ENCODE results near the gene PRRT1. TPM values are rescaled to one million over a fixed set of nuclear protein-coding genes. Genes with fewer than 3 reads are reported as not detected.

The PRRT1 gene
- total and polyA plus RNA-seq, 4 donors, result 0.53 to 2.0 (median 0.97) TPM

- Histone ChIP-seq H3K36me3 (ENCODE audit: control insufficient read depth in 4 of 4, insufficient read depth in 4 of 4, low read length in 4 of 4) (peaks cover 0 to 3% (median 0%) of the 10 kb centered on the region in 4 donors), H3K4me1 (ENCODE audit: control insufficient read depth in 5 of 5, insufficient read depth in 5 of 5, low read length in 5 of 5) (peaks cover 9 to 44% (median 29%) of the 10 kb centered on the region in 5 donors), H3K27ac (ENCODE audit: low read depth in 1 of 2, low read length in 1 of 2) (peak overlapping the region; percentile 27 to 90), H3K4me3 (peak overlapping the region; percentile 49), H3K9ac (ENCODE audit: insufficient read depth in 1 of 2, low read length in 2 of 2) (peak overlapping the region in 1 of 2 donors; percentile 2), H3K9me3 (ENCODE audit: control insufficient read depth in 4 of 4, insufficient read depth in 3 of 4, low read length in 3 of 4) (no peaks in the 10 kb centered on the region), H3K27me3 (ENCODE audit: control insufficient read depth in 3 of 3, insufficient read depth in 3 of 3, low read length in 2 of 3) (peaks cover 0 to 14% (median 0%) of the 10 kb centered on the region in 3 donors)
- DNase-seq (peak; percentile 82 to 85 (median 82)), ATAC-seq (ENCODE audit: insufficient read depth, low FRiP score) (peak; percentile 50)
- 3 to 8% methylated on average over 15 of the region's 15 CpGs for WGBS, 2 donors
- TF ChIP-seq, protein P1, sequence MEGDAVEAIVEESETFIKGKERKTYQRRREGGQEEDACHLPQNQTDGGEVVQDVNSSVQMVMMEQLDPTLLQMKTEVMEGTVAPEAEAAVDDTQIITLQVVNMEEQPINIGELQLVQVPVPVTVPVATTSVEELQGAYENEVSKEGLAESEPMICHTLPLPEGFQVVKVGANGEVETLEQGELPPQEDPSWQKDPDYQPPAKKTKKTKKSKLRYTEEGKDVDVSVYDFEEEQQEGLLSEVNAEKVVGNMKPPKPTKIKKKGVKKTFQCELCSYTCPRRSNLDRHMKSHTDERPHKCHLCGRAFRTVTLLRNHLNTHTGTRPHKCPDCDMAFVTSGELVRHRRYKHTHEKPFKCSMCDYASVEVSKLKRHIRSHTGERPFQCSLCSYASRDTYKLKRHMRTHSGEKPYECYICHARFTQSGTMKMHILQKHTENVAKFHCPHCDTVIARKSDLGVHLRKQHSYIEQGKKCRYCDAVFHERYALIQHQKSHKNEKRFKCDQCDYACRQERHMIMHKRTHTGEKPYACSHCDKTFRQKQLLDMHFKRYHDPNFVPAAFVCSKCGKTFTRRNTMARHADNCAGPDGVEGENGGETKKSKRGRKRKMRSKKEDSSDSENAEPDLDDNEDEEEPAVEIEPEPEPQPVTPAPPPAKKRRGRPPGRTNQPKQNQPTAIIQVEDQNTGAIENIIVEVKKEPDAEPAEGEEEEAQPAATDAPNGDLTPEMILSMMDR (IDR thresholded peaks at IDR 0.05; ENCODE audit: control extremely low read depth, extremely low read depth), result no peak
Observed at GRCh38 chr6:32108094-32108627, 43.6 kb downstream of the PRRT1 start.

DNA sequence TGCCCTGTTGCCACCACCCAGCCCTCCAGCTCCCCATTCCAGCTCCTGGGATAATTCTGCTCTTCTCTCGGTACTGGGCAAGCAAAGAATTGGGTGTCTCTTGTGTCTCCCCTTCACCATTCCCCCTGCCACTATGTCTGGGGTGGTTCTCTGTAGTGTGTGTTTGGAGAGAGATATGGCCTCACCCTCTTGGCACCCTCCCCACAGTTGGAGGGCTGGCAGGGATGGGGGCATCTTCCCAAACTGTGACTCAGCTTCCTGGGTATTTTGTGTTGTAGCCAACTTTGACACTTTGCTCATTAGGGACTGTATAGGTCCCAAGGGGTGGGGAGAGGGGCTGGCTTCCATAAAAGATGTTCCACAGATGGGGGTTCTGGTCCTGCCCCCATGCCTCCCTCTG, 44.3 kb downstream of the PRRT1 start:
- peak overlapping the region; percentile 10 to 83 for H3K27ac ChIP-seq (ENCODE audit: low read depth in 1 of 2, low read length in 1 of 2)
- peaks cover 0 to 14% (median 0%) of the 10 kb centered on the region in 3 donors for H3K27me3 ChIP-seq (ENCODE audit: control insufficient read depth in 3 of 3, insufficient read depth in 3 of 3, low read length in 2 of 3)
- H3K9me3 ChIP-seq (ENCODE audit: control insufficient read depth in 4 of 4, insufficient read depth in 3 of 4, low read length in 3 of 4), result no peaks in the 10 kb centered on the region
- ATAC-seq (ENCODE audit: insufficient read depth, low FRiP score) (peak; percentile 12), DNase-seq (no peak)
- WGBS, 2 donors, result 58 to 80% methylated on average over 1 of the region's 1 CpG
- peaks cover 9 to 40% (median 28%) of the 10 kb centered on the region in 5 donors for H3K4me1 ChIP-seq (ENCODE audit: control insufficient read depth in 5 of 5, insufficient read depth in 5 of 5, low read length in 5 of 5)
- TF ChIP-seq, protein P1 (IDR thresholded peaks at IDR 0.05; ENCODE audit: control extremely low read depth, extremely low read depth), result no peak
- peak overlapping the region in 1 of 2 donors; percentile 2 for H3K9ac ChIP-seq (ENCODE audit: insufficient read depth in 1 of 2, low read length in 2 of 2)
- H3K36me3 ChIP-seq (ENCODE audit: control insufficient read depth in 4 of 4, insufficient read depth in 4 of 4, low read length in 4 of 4), result no peaks in the 10 kb centered on the region
- no peak overlapping the region for H3K4me3 ChIP-seq

- ATAC-seq (ENCODE audit: insufficient read depth, low FRiP score) (no peak), DNase-seq (no peak)
- peaks cover 9 to 20% (median 12%) of the 10 kb centered on the region in 5 donors for H3K4me1 ChIP-seq (ENCODE audit: control insufficient read depth in 5 of 5, insufficient read depth in 5 of 5, low read length in 5 of 5)
- no peaks in the 10 kb centered on the region for H3K36me3 ChIP-seq (ENCODE audit: control insufficient read depth in 4 of 4, insufficient read depth in 4 of 4, low read length in 4 of 4)
- H3K27me3 ChIP-seq (ENCODE audit: control insufficient read depth in 3 of 3, insufficient read depth in 3 of 3, low read length in 2 of 3), result peaks cover 0 to 14% (median 0%) of the 10 kb centered on the region in 3 donors
- WGBS, 2 donors, result 78 to 87% methylated on average over 4 of the region's 4 CpGs
- TF ChIP-seq, protein P1 (IDR thresholded peaks at IDR 0.05; ENCODE audit: control extremely low read depth, extremely low read depth), result no peak
- H3K9ac ChIP-seq (ENCODE audit: insufficient read depth in 1 of 2, low read length in 2 of 2), result no peak overlapping the region
- H3K9me3 ChIP-seq (ENCODE audit: control insufficient read depth in 4 of 4, insufficient read depth in 3 of 4, low read length in 3 of 4), result no peaks in the 10 kb centered on the region
- no peak overlapping the region for H3K27ac ChIP-seq (ENCODE audit: low read depth in 1 of 2, low read length in 1 of 2)
- H3K4me3 ChIP-seq, result no peak overlapping the region
Observed at GRCh38 chr6:32105433-32105832, 46.3 kb downstream of the PRRT1 start.

Measured in lung (tissue), 12 donors.